AG04450 (cell line): ENCODE measurements around the gene CLIP2. TPM values are rescaled to one million over a fixed set of nuclear protein-coding genes. Genes with fewer than 3 reads are reported as not detected.

ENCODE experiments used
- CTCF ChIA-PET: fragments of 300-600, 350-600 bp; formaldehyde crosslinking; extraction: SDS; loops from one replicate; lab custom pipeline; 2022; ENCODE audit warnings: antibody characterized with exemption, inconsistent platforms; lab: Charles Lee
- POLR2A ChIA-PET: fragments of 350-600 bp; formaldehyde crosslinking; extraction: SDS; loops from one replicate; lab custom pipeline; 2021; ENCODE audit warnings: antibody characterized with exemption, inconsistent platforms; lab: Yijun Ruan, JAX
- DNase-seq: peaks from one replicate; pipeline ENCODE4 v3.0.0-alpha.2; 2011; ENCODE audit warnings: low read depth, low spot score
- H3K27ac ChIP-seq: one replicate; pipeline ENCODE4 v1.5.1; 2012; ENCODE audit warnings: low read depth, low read length, control low read depth
- H3K27me3 ChIP-seq: one replicate; pipeline ENCODE4 v1.6.0; 2012; ENCODE audit warnings: low read length; ENCODE audit not compliant: control insufficient read depth, insufficient read depth
- H3K4me3 ChIP-seq: 2 replicates; pipeline ENCODE4 v1.5.1; 2011; ENCODE audit warnings: mild to moderate bottlenecking, low read depth, low read length, control low read depth
- H3K9me3 ChIP-seq: 2 replicates; pipeline ENCODE4 v1.5.1; 2012; ENCODE audit warnings: low read length; ENCODE audit not compliant: control insufficient read depth, insufficient read depth
- polyA plus RNA-seq: library from polyadenylated mRNA; depleted of rRNA; stranded (reverse); fragments of >200 nt; gene quantifications from 2 replicates; pipeline ENCODE4 v1.2.3, GENCODE V29; 2011
- TF ChIP-seq, protein P1 (sequence below): IDR thresholded peaks from 2 replicates; pipeline ENCODE4 v1.5.1; 2011; ENCODE audit warnings: low read depth, low read length, control low read depth, inconsistent platforms

The CLIP2 gene
- polyA plus RNA-seq, 1 experiment, result 7.2 TPM

DNA sequence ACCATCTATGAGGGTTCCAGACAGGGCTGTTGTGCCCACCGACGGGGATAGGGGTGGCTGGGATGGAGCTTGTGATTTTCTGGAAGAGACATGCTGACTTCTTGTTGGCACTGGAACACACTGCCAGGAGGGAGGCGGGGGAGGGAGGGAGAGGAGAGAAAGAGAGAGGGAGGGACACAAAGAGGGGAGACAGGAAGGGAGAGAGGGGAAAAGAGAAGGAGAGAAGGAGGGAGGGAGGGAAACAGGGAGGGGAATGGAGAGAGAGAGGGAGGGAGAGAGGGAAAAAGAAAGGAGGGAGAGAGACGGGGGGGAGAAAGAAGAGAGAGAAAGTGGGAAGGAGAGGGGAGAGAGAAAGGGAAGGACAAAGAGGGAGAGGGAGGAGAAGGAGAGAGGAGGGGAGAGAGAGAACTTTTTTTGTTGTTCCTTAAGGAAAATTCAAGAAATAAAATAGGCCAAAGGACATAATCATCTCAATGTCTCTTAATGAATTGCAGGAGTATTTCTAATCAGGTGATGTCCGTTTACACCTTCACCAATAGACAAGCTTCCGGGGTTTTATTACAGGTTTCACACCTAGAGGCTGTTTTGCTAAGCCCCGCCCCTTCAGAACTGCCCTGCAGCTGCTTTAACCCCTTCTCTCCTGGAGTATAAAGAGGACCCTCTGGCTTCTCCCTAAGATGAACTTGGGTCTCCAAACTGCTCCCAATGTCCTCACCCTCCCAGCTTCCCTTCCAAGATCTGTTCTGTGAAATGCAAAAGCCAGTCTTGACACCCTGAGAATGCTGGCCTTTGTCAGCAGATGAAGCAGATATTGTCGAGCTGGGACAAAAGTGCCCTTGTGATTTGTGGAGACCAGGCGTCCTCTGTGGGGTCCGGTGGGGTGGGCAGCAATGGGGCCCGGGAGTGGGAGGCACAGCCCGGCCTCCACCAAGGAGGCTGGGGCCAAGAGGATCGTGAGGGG, 82.5 kb downstream of the CLIP2 start:
- H3K4me3 ChIP-seq, result no peak overlapping the region
- no peak for DNase-seq
- H3K27ac ChIP-seq, result no peak overlapping the region
- H3K9me3 ChIP-seq, result no peaks in the 10 kb centered on the region; the same call in 1 of the 2 replicates
- ChIA-PET POLR2A (interaction anchor here (0.6 kb wide), 2 partner anchors 138 to 587 kb away, joined by 3 to 6 read pairs; no protein-coding TSS in a partner anchor), CTCF (interaction anchor here (0.7 kb wide), 1 partner anchor 307 kb away, joined by 3 read pairs; no protein-coding TSS in a partner anchor)
- no peaks in the 10 kb centered on the region for H3K27me3 ChIP-seq
- TF ChIP-seq, protein P1, sequence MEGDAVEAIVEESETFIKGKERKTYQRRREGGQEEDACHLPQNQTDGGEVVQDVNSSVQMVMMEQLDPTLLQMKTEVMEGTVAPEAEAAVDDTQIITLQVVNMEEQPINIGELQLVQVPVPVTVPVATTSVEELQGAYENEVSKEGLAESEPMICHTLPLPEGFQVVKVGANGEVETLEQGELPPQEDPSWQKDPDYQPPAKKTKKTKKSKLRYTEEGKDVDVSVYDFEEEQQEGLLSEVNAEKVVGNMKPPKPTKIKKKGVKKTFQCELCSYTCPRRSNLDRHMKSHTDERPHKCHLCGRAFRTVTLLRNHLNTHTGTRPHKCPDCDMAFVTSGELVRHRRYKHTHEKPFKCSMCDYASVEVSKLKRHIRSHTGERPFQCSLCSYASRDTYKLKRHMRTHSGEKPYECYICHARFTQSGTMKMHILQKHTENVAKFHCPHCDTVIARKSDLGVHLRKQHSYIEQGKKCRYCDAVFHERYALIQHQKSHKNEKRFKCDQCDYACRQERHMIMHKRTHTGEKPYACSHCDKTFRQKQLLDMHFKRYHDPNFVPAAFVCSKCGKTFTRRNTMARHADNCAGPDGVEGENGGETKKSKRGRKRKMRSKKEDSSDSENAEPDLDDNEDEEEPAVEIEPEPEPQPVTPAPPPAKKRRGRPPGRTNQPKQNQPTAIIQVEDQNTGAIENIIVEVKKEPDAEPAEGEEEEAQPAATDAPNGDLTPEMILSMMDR, result no peak

DNA sequence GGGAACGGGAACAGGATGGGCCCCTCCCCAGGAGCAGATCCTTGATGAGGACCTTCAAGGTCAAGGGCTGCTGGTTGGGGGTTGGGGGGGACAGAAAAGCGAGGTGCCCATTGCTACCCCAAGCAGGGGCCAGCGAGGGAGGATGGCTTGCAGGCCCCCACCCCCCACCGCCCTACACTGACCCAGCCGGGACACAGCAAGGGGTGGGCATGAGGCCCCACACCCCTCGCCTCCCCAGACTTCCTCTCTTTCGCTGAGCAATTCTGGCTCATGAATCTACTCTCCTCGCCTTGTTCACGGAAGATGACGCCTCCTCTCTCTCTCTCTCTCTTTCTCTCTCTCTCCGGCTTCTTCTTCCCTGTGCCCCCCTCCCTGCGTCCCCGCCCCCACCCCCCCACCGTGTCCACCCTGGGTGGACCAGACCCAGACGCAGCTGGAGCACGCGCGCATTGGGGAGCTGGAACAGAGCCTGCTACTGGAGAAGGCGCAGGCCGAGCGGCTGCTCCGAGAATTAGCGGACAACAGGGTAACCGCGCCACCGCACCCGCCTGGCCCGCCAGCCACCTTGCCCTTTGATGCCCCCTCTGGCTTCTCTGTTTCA, 83.4 kb downstream of the CLIP2 start:
- POLR2A ChIA-PET, result no interaction called here
- no peaks in the 10 kb centered on the region; the same call in 1 of the 2 replicates for H3K9me3 ChIP-seq
- H3K4me3 ChIP-seq, result no peak overlapping the region
- no peak overlapping the region for H3K27ac ChIP-seq
- no peaks in the 10 kb centered on the region for H3K27me3 ChIP-seq
- no peak for DNase-seq
- CTCF ChIA-PET, result no interaction called here
- TF ChIP-seq, protein P1, result no peak

DNA sequence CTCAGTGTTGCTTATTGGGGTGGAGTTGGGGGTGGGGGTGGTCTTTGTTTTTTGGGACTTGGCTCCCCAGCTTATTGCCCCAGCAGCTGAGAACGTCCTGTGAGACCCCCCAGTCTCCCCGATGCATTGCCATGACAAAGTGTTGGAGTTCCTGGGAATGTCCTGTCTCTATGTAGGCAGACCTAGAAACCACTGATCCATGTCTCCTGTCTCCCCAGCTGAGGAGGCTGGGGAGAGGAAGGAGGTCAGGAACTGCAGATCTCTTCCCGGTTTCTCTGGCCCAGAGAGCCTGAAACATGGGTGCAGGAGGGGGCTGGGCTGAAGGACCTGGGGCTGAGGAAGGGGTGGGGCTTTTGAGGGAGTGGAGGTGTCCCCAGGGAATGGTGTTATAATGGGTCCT, 84.3 kb downstream of the CLIP2 start:
- no peak for DNase-seq
- ChIA-PET POLR2A (no interaction called here), CTCF (no interaction called here)
- TF ChIP-seq, protein P1, result no peak
- H3K27me3 ChIP-seq, result no peaks in the 10 kb centered on the region
- H3K9me3 ChIP-seq, result no peaks in the 10 kb centered on the region; the same call in 1 of the 2 replicates
- no peak overlapping the region for H3K27ac ChIP-seq
- H3K4me3 ChIP-seq, result no peak overlapping the region

DNA sequence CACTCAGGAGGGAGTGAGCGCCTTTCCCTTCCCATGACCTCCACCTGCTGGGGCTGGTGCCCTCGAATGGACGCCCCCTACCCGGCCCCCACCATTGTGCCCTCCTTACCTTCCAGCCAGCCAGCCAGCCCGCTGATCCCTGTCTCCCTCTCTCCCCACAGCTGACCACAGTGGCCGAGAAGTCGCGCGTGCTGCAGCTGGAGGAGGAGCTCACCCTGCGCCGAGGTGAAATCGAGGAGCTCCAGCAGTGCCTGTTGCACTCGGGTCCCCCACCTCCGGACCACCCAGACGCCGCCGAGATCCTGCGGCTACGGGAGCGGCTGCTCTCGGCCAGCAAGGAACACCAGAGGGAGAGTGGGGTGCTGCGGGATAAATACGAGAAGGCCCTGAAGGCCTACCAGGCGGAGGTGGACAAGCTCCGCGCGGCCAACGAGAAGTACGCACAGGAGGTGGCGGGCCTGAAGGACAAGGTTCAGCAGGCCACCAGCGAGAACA, 86.6 kb downstream of the CLIP2 start:
- TF ChIP-seq, protein P1, result no peak
- CTCF ChIA-PET, result interaction anchor here (1.6 to 3.1 kb wide), 2 partner anchors 25 to 169 kb away, joined by 6 to 13 read pairs; no protein-coding TSS in a partner anchor
- Histone ChIP-seq H3K27me3 (no peaks in the 10 kb centered on the region), H3K4me3 (no peak overlapping the region), H3K27ac (no peak overlapping the region), H3K9me3 (no peaks in the 10 kb centered on the region; the same call in 1 of the 2 replicates)
- POLR2A ChIA-PET, result interaction anchor here (0.6 kb wide), 1 partner anchor 525 kb away, joined by 4 read pairs; no protein-coding TSS in a partner anchor
- no peak for DNase-seq
